ENCODE results near the gene NBAS. TPM values are rescaled to one million over a fixed set of nuclear protein-coding genes. Genes with fewer than 3 reads are reported as not detected.

The NBAS gene
- total RNA-seq, 4 donors from 2014 or later: 27.3 to 43.6 (median 28.4) TPM

GRCh38 chr2:15556311-15556930 lies 4.7 kb downstream of the NBAS start:
- intact Hi-C loops (cut with DNase I; ENCODE audit: low total_unique reads): no loop called here
- in situ Hi-C loops (cut with MboI; ENCODE audit: low sequenced_read_pairs in 4 of 4): no loop called here

GRCh38 chr2:15555760-15556193 lies 5.4 kb downstream of the NBAS start:
- in situ Hi-C loops (cut with MboI; ENCODE audit: low sequenced_read_pairs in 4 of 4): no loop called here
- Histone ChIP-seq H3K4me1 (peaks cover 23 to 27% of the 10 kb centered on the region in 2 donors), H3K9me3 (no peaks in the 10 kb centered on the region), H3K4me3 (no peak overlapping the region), H3K27ac (no peak overlapping the region), H3K36me3 (no peaks in the 10 kb centered on the region), H3K27me3 (no peaks in the 10 kb centered on the region)
- ATAC-seq (no peak), DNase-seq (no peak)
- TF ChIP-seq POLR2A (IDR thresholded peaks at IDR 0.05) (no peak), CTCF (IDR thresholded peaks at IDR 0.05 in 4 of 5, conservative IDR thresholded peaks at IDR 0.05 in 1 of 5) (no peak)
- intact Hi-C loops (cut with DNase I; ENCODE audit: low total_unique reads): no loop called here

More at GRCh38 chr2:15556311-15556930, 4.7 kb downstream of the NBAS start:
- Histone ChIP-seq H3K4me1 (peaks cover 23 to 27% of the 10 kb centered on the region in 2 donors), H3K9me3 (no peaks in the 10 kb centered on the region), H3K4me3 (no peak overlapping the region), H3K36me3 (no peaks in the 10 kb centered on the region), H3K27ac (no peak overlapping the region), H3K27me3 (no peaks in the 10 kb centered on the region)
- no peak for DNase-seq
- TF ChIP-seq POLR2A (IDR thresholded peaks at IDR 0.05) (no peak), CTCF (IDR thresholded peaks at IDR 0.05 in 4 of 5, conservative IDR thresholded peaks at IDR 0.05 in 1 of 5) (no peak)
- ATAC-seq: no peak

GRCh38 chr2:15554525-15555218 lies 6.5 kb downstream of the NBAS start:
- intact Hi-C loops (cut with DNase I; ENCODE audit: low total_unique reads): no loop called here
- TF ChIP-seq CTCF (IDR thresholded peaks at IDR 0.05 in 4 of 5, conservative IDR thresholded peaks at IDR 0.05 in 1 of 5) (no peak), POLR2A (IDR thresholded peaks at IDR 0.05) (no peak)
- in situ Hi-C loops (cut with MboI; ENCODE audit: low sequenced_read_pairs in 4 of 4): no loop called here
- H3K27ac ChIP-seq: no peak overlapping the region
- H3K9me3 ChIP-seq: no peaks in the 10 kb centered on the region
- ATAC-seq (no peak), DNase-seq (no peak)
- peaks cover 16 to 20% of the 10 kb centered on the region in 2 donors for H3K4me1 ChIP-seq
- no peak overlapping the region for H3K4me3 ChIP-seq
- no peaks in the 10 kb centered on the region for H3K36me3 ChIP-seq
- H3K27me3 ChIP-seq: no peaks in the 10 kb centered on the region

- TF ChIP-seq CTCF (IDR thresholded peaks at IDR 0.05 in 4 of 5, conservative IDR thresholded peaks at IDR 0.05 in 1 of 5): no peak
- no peak for TF ChIP-seq POLR2A (IDR thresholded peaks at IDR 0.05)
- peaks cover 0 to 6% of the 10 kb centered on the region in 2 donors for H3K36me3 ChIP-seq
- no peaks in the 10 kb centered on the region for H3K9me3 ChIP-seq
- H3K27ac ChIP-seq: no peak overlapping the region
- no peak for ATAC-seq
- no peak for DNase-seq
- no peak overlapping the region for H3K4me3 ChIP-seq
- in situ Hi-C loops (cut with MboI; ENCODE audit: low sequenced_read_pairs in 4 of 4) (no loop called here), intact Hi-C loops (cut with DNase I; ENCODE audit: low total_unique reads) (no loop called here)
- no peaks in the 10 kb centered on the region for H3K27me3 ChIP-seq
- H3K4me1 ChIP-seq: peaks cover 9 to 13% of the 10 kb centered on the region in 2 donors
Observed at GRCh38 chr2:15553951-15554350, 7.2 kb downstream of the NBAS start.
